CD8-positive, alpha-beta memory T cell (primary cell): ENCODE data around the gene ZNF22. TPM values are rescaled to one million over a fixed set of nuclear protein-coding genes. Genes with fewer than 3 reads are reported as not detected.

ENCODE experiments used
- CTCF ChIA-PET: fragments of 350-600 bp; sonication (Branson Sonifier 250); formaldehyde crosslinking; loops from one replicate; lab custom pipeline; 2021; ENCODE audit warnings: antibody characterized with exemption; lab: Charles Lee
- POLR2A ChIA-PET: fragments of 350-600 bp; sonication (Branson Sonifier 250); formaldehyde crosslinking; loops from one replicate; lab custom pipeline; 2021; ENCODE audit warnings: antibody characterized with exemption; lab: Charles Lee
- DNase-seq, 5 donors: peaks; one replicate each; pipeline versions ENCODE4 v3.0.0 to v3.0.0-alpha.2; 2020 to 2022; ENCODE audit warnings: mixed read lengths in 1 of 5
- H3K27ac ChIP-seq: one replicate; pipeline ENCODE4 v1.7.0; 2013; ENCODE audit warnings: low read depth, mild to moderate bottlenecking, low read length, moderate library complexity
- H3K27me3 ChIP-seq: 2 replicates; pipeline ENCODE4 v1.7.0; 2013; ENCODE audit warnings: low read length, mild to moderate bottlenecking; ENCODE audit not compliant: insufficient read depth, poor library complexity, severe bottlenecking
- H3K36me3 ChIP-seq: 2 replicates; pipeline ENCODE4 v1.7.0; 2013; ENCODE audit warnings: mild to moderate bottlenecking, low read length, moderate library complexity; ENCODE audit not compliant: insufficient read depth
- H3K4me1 ChIP-seq: 2 replicates; pipeline ENCODE4 v1.7.0; 2013; ENCODE audit warnings: mild to moderate bottlenecking, low read length, moderate library complexity; ENCODE audit not compliant: insufficient read depth
- H3K4me3 ChIP-seq: 2 replicates; pipeline ENCODE4 v1.7.0; 2013; ENCODE audit warnings: mild to moderate bottlenecking, low read length
- H3K9me3 ChIP-seq: 2 replicates; pipeline ENCODE4 v1.7.0; 2013; ENCODE audit warnings: mild to moderate bottlenecking, low read length
- H3K27ac Mint-ChIP-seq, 8 donors: one replicate each; pipeline ENCODE4 v1.8.0; 2020 to 2021; ENCODE audit warnings: mixed read lengths in 8 of 8, mild to moderate bottlenecking in 6 of 8, inconsistent platforms in 3 of 8, moderate library complexity in 3 of 8
- H3K27me3 Mint-ChIP-seq, 2 donors: one replicate each; pipeline ENCODE4 v1.8.0; 2020 to 2021; ENCODE audit warnings: mixed read lengths in 2 of 2, mild to moderate bottlenecking in 1 of 2, moderate library complexity in 1 of 2
- H3K36me3 Mint-ChIP-seq, 3 donors: one replicate each; pipeline ENCODE4 v1.8.0; 2020 to 2021; ENCODE audit warnings: mixed read lengths in 3 of 3, inconsistent platforms in 1 of 3, mild to moderate bottlenecking in 1 of 3
- H3K4me1 Mint-ChIP-seq, 3 donors: one replicate each; pipeline ENCODE4 v1.8.0; 2020 to 2021; ENCODE audit warnings: mixed read lengths in 3 of 3, inconsistent platforms in 1 of 3, mild to moderate bottlenecking in 1 of 3
- H3K4me3 Mint-ChIP-seq, 7 donors: one replicate each; pipeline ENCODE4 v1.8.0; 2020 to 2021; ENCODE audit warnings: mixed read lengths in 7 of 7, mild to moderate bottlenecking in 6 of 7, moderate library complexity in 4 of 7, inconsistent platforms in 2 of 7
- H3K9me3 Mint-ChIP-seq, 5 donors: one replicate each; pipeline ENCODE4 v1.8.0; 2020 to 2022; ENCODE audit warnings: mixed read lengths in 5 of 5, mild to moderate bottlenecking in 3 of 5, moderate library complexity in 2 of 5, inconsistent platforms in 1 of 5
- polyA plus RNA-seq: library from polyadenylated mRNA; unstranded; fragments of 300-500 nt; fragmentation: Illumina TruSeq; gene quantifications from one replicate; pipeline ENCODE4 v1.2.3, GENCODE V29; 2021
- total RNA-seq, 2 experiments: library from RNA; stranded (reverse); gene quantifications; one replicate each; pipeline ENCODE4 v1.2.3, GENCODE V29; 2021

ZNF22 gene
- total and polyA plus RNA-seq, 3 experiments from 2014 or later: 36.1 to 49.1 (median 37.2) TPM

GRCh38 chr10:44985175-44985681 is 15.5 kb upstream of the ZNF22 start:
- Histone ChIP-seq H3K27me3 (no peaks in the 10 kb centered on the region), H3K4me3 (no peak overlapping the region), H3K36me3 (no peaks in the 10 kb centered on the region), H3K27ac (no peak overlapping the region), H3K9me3 (no peaks in the 10 kb centered on the region), H3K4me1 (no peaks in the 10 kb centered on the region)
- Mint-ChIP-seq H3K36me3 (no peaks in the 10 kb centered on the region), H3K9me3 (no peaks in the 10 kb centered on the region), H3K4me1 (no peaks in the 10 kb centered on the region), H3K27me3 (peaks cover 5 to 6% of the 10 kb centered on the region in 2 donors), H3K4me3 (no peak overlapping the region), H3K27ac (no peak overlapping the region)
- POLR2A ChIA-PET: no interaction called here
- CTCF ChIA-PET: no interaction called here
- no peak for DNase-seq

DNA sequence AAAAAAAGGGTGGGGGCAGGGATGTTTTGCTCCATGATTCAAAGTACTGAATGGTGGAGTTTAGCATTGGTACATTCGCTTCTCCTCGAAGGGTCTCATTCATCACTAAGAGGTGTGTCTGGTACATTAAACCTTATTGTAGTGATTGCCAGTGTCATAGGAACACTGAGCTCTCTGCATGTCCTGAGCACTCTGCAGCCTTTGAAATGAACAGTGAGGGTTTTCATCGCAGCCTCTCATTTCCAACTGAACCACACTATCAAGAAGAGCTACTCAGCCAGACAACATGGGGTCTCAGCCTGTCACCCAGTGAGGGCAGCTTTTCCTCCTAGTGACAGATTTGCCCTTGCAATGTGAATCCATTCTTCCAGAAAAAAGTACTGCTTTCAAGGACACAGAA is 14.5 kb upstream of the ZNF22 start:
- H3K27me3 Mint-ChIP-seq: peaks cover 6% of the 10 kb centered on the region in 2 donors
- H3K36me3 ChIP-seq: no peaks in the 10 kb centered on the region
- no peaks in the 10 kb centered on the region for H3K9me3 ChIP-seq
- no peak overlapping the region for H3K27ac ChIP-seq
- POLR2A ChIA-PET: no interaction called here
- peak overlapping the region in 1 of 8 donors; percentile 63 for H3K27ac Mint-ChIP-seq
- no peaks in the 10 kb centered on the region for H3K27me3 ChIP-seq
- no peak overlapping the region for H3K4me3 ChIP-seq
- H3K9me3 Mint-ChIP-seq: no peaks in the 10 kb centered on the region
- no peaks in the 10 kb centered on the region for H3K36me3 Mint-ChIP-seq
- no peaks in the 10 kb centered on the region for H3K4me1 Mint-ChIP-seq
- no peak for DNase-seq
- no peaks in the 10 kb centered on the region for H3K4me1 ChIP-seq
- CTCF ChIA-PET: no interaction called here
- no peak overlapping the region for H3K4me3 Mint-ChIP-seq

- no peak overlapping the region for H3K27ac ChIP-seq
- H3K36me3 Mint-ChIP-seq: no peaks in the 10 kb centered on the region
- no peaks in the 10 kb centered on the region for H3K4me1 ChIP-seq
- no peak for DNase-seq
- POLR2A ChIA-PET: no interaction called here
- CTCF ChIA-PET: no interaction called here
- no peaks in the 10 kb centered on the region for H3K27me3 ChIP-seq
- no peaks in the 10 kb centered on the region for H3K4me1 Mint-ChIP-seq
- H3K9me3 ChIP-seq: no peaks in the 10 kb centered on the region
- H3K9me3 Mint-ChIP-seq: no peaks in the 10 kb centered on the region
- H3K4me3 Mint-ChIP-seq: no peak overlapping the region
- H3K27ac Mint-ChIP-seq: peak overlapping the region in 2 of 8 donors; percentile 42 to 63
- H3K27me3 Mint-ChIP-seq: peaks cover 6% of the 10 kb centered on the region in 2 donors
- no peak overlapping the region for H3K4me3 ChIP-seq
- H3K36me3 ChIP-seq: no peaks in the 10 kb centered on the region
Measured at GRCh38 chr10:44986670-44987069, 14.1 kb upstream of the ZNF22 start.

DNA sequence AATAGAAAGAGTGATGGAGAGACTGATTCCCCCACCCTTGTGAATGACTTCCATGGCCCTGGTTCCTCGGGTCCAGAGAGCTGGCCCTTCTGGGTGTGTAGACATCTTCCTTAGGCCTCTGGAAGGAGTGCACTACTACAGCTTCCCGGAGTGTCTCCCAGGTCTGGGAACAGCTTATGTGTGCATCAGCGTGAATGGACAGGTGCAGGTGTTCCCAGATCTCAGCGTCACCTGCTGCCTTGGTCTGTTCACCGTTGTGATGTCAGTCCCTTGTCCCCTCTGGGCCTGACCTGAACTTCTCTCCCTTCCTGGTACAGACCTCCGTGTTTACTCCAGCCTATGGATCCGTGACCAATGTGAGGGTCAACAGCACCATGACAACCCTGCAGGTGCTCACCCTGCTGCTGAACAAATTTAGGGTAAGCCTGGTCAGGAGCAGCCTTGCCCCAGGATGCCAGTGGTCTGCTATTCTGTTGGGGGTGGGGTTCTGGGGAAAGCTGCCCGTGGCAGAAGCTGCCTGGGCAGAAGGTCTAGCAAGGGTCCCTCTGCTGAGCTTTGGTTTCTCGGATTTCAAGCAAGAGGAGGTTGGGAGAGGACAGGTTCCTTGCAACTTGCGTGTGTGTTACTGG is 11.7 kb upstream of the ZNF22 start:
- ChIA-PET CTCF (interaction anchor here (1.0 to 1.5 kb wide), 2 partner anchors 9 to 57 kb away, joined by 3 read pairs; no protein-coding TSS in a partner anchor), POLR2A (no interaction called here)
- H3K4me3 ChIP-seq: no peak overlapping the region
- H3K27ac ChIP-seq: no peak overlapping the region
- no peaks in the 10 kb centered on the region for H3K4me1 ChIP-seq
- no peak for DNase-seq
- peaks cover 0 to 2% (median under 1%) of the 10 kb centered on the region in 3 donors for H3K4me1 Mint-ChIP-seq
- H3K9me3 Mint-ChIP-seq: no peaks in the 10 kb centered on the region
- no peak overlapping the region for H3K27ac Mint-ChIP-seq
- no peaks in the 10 kb centered on the region for H3K36me3 Mint-ChIP-seq
- no peaks in the 10 kb centered on the region for H3K9me3 ChIP-seq
- H3K4me3 Mint-ChIP-seq: no peak overlapping the region
- peaks cover 6% of the 10 kb centered on the region in 2 donors for H3K27me3 Mint-ChIP-seq
- no peaks in the 10 kb centered on the region for H3K36me3 ChIP-seq
- no peaks in the 10 kb centered on the region for H3K27me3 ChIP-seq

DNA sequence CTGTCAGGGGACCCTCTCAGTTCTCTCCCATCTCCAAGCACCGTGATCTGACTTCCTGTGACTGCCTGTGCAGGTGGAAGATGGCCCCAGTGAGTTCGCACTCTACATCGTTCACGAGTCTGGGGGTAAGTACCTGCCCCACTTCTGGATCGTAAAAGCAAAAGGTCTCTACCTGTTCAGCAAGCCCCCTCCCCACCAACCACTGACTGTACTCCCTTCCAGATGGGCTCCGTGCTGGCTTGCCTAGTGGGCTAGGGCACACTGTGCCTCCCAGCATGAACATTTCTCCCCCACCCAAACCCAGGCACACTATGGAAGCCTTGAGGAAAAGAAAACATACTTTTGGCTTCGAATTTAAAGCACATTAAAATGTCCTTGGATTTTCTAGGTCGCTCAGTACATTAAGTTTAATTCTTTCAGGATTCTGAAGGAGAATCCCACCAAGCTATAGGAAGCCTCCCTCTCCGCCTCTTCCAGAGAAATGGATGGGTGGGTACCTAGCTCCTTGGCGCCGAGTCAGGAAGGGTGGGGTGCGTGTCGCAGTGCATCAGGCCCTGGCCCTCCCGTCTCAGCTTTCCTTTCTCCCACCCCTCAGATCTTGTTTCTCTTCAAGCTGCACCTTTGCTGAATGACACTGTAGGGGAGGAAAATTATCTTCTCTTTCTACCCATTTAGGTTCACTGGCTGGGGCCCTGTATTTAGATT is 11.0 kb upstream of the ZNF22 start:
- no peaks in the 10 kb centered on the region for H3K36me3 Mint-ChIP-seq

DNA sequence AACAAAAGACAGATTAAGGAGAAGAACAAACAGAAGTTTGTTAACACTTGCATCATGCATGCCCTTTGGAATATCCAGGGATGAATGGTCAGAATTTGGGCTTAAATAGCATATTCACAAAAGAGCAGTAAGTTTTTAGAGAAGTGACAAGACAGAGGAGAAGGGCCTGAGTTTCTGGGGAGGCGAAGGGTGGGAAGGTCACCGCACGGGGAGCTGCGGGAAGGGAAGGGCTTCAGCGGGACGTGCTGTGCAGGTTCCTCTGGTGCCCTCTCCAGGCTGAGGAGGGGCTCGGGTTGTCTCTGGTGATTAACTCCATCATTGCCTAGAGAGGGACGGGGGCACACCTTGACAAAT is 10.4 kb upstream of the ZNF22 start:
- no peaks in the 10 kb centered on the region for H3K27me3 ChIP-seq
- CTCF ChIA-PET: interaction anchor here (1.5 kb wide), 1 partner anchor 58 kb away, joined by 3 read pairs; no protein-coding TSS in a partner anchor
- Mint-ChIP-seq H3K4me3 (no peak overlapping the region), H3K27me3 (peaks cover 6% of the 10 kb centered on the region in 2 donors), H3K36me3 (no peaks in the 10 kb centered on the region), H3K27ac (no peak overlapping the region), H3K9me3 (no peaks in the 10 kb centered on the region), H3K4me1 (peaks cover 6 to 14% (median 13%) of the 10 kb centered on the region in 3 donors)
- H3K27ac ChIP-seq: no peak overlapping the region
- no peaks in the 10 kb centered on the region for H3K36me3 ChIP-seq
- H3K4me1 ChIP-seq: peaks cover 9% of the 10 kb centered on the region
- POLR2A ChIA-PET: no interaction called here
- no peak overlapping the region for H3K4me3 ChIP-seq
- no peaks in the 10 kb centered on the region for H3K9me3 ChIP-seq
- DNase-seq: no peak

More for the DNA sequence above, 11.0 kb upstream of the ZNF22 start:
- no peaks in the 10 kb centered on the region for H3K9me3 Mint-ChIP-seq
- no peaks in the 10 kb centered on the region for H3K36me3 ChIP-seq
- no peak overlapping the region for H3K27ac Mint-ChIP-seq
- no peak for DNase-seq
- H3K4me1 ChIP-seq: peaks cover 3% of the 10 kb centered on the region
- no peak overlapping the region for H3K4me3 ChIP-seq
- H3K27ac ChIP-seq: no peak overlapping the region
- H3K27me3 ChIP-seq: no peaks in the 10 kb centered on the region
- H3K27me3 Mint-ChIP-seq: peaks cover 6% of the 10 kb centered on the region in 2 donors
- H3K4me1 Mint-ChIP-seq: peaks cover under 1 to 9% (median 7%) of the 10 kb centered on the region in 3 donors
- H3K9me3 ChIP-seq: no peaks in the 10 kb centered on the region
- POLR2A ChIA-PET: no interaction called here
- no peak overlapping the region for H3K4me3 Mint-ChIP-seq
- CTCF ChIA-PET: interaction anchor here (1.0 to 1.5 kb wide), 2 partner anchors 9 to 57 kb away, joined by 3 read pairs; no protein-coding TSS in a partner anchor

DNA sequence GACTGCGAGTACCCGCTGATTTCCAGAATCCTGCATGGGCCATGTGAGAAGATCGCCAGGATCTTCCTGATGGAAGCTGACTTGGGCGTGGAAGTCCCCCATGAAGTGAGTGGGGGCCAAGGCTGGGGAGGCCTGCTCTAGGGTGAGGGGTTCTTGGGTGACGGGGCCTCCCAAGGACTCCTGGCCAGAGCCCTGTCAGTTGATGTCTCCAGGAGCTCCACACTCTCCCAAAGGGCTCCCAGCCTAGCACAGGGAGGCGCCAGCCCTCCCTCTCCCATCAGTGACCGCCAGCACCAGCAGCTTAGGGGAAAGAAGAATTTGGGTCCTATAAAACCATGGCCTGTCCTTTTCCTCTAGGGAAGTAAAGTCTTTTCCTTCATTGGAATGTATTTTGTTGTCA is 9.8 kb upstream of the ZNF22 start:
- Mint-ChIP-seq H3K4me1 (peaks cover 13 to 21% (median 19%) of the 10 kb centered on the region in 3 donors), H3K27ac (no peak overlapping the region), H3K4me3 (no peak overlapping the region), H3K36me3 (no peaks in the 10 kb centered on the region), H3K9me3 (no peaks in the 10 kb centered on the region), H3K27me3 (peaks cover 4 to 6% of the 10 kb centered on the region in 2 donors)
- no peak for DNase-seq
- Histone ChIP-seq H3K36me3 (no peaks in the 10 kb centered on the region), H3K27ac (no peak overlapping the region), H3K4me1 (peaks cover 16% of the 10 kb centered on the region), H3K27me3 (no peaks in the 10 kb centered on the region), H3K4me3 (no peak overlapping the region), H3K9me3 (no peaks in the 10 kb centered on the region)
- ChIA-PET POLR2A (no interaction called here), CTCF (no interaction called here)

DNA sequence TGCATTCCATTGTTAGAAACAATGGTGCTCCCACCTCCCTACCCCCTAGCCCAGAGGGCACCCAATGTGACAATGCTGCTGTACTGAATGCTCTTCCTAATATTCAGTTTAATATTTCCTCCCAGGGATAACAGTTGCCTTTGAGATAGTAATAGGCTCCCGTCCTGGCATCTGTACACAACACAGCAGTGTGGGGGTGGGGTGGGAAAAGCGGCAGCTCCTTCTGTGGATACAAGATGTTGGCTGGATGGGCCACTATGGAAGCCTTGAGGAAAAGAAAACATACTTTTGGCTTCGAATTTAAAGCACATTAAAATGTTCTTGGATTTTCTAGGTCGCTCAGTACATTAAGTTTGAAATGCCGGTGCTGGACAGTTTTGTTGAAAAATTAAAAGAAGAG is 9.2 kb upstream of the ZNF22 start:
- peaks cover 3 to 6% of the 10 kb centered on the region in 2 donors for H3K27me3 Mint-ChIP-seq
- no peaks in the 10 kb centered on the region for H3K27me3 ChIP-seq
- no peaks in the 10 kb centered on the region for H3K36me3 Mint-ChIP-seq
- peaks cover 18 to 26% (median 24%) of the 10 kb centered on the region in 3 donors for H3K4me1 Mint-ChIP-seq
- no peaks in the 10 kb centered on the region for H3K9me3 Mint-ChIP-seq
- H3K4me3 Mint-ChIP-seq: no peak overlapping the region
- H3K27ac Mint-ChIP-seq: peak overlapping the region in 2 of 8 donors; percentile 29 to 36
- CTCF ChIA-PET: interaction anchor here (2.0 kb wide), 1 partner anchor 59 kb away, joined by 6 read pairs; no protein-coding TSS in a partner anchor
- POLR2A ChIA-PET: no interaction called here
- no peaks in the 10 kb centered on the region for H3K9me3 ChIP-seq
- no peaks in the 10 kb centered on the region for H3K36me3 ChIP-seq
- DNase-seq: no peak
- H3K4me1 ChIP-seq: peaks cover 21% of the 10 kb centered on the region
- no peak overlapping the region for H3K4me3 ChIP-seq
- no peak overlapping the region for H3K27ac ChIP-seq
